Endodermal cell (in vitro differentiated cells): ENCODE results near the gene ST8SIA5. TPM values are rescaled to one million over a fixed set of nuclear protein-coding genes. Genes with fewer than 3 reads are reported as not detected.

Experiments
- DNase-seq: peaks from one replicate; pipeline ENCODE4 v3.0.0-alpha.2; 2017
- H3K27ac ChIP-seq: 2 replicates; pipeline ENCODE4 v1.5.1; 2013; ENCODE audit warnings: mild to moderate bottlenecking, low read depth, low read length, moderate library complexity
- H3K27me3 ChIP-seq: 2 replicates; pipeline ENCODE4 v1.6.1; 2013; ENCODE audit warnings: mild to moderate bottlenecking, low read length, moderate library complexity; ENCODE audit not compliant: insufficient read depth, control insufficient read depth, poor library complexity, severe bottlenecking
- H3K36me3 ChIP-seq: 2 replicates; pipeline ENCODE4 v1.7.0; 2013; ENCODE audit warnings: mild to moderate bottlenecking, low read length, moderate library complexity; ENCODE audit not compliant: control insufficient read depth, insufficient read depth
- H3K4me1 ChIP-seq: one replicate; pipeline ENCODE4 v1.7.0; 2013; ENCODE audit warnings: low read length; ENCODE audit not compliant: control insufficient read depth, insufficient read depth
- H3K4me3 ChIP-seq: 2 replicates; pipeline ENCODE4 v1.5.1; 2013; ENCODE audit warnings: mild to moderate bottlenecking, low read length, moderate library complexity
- H3K9ac ChIP-seq: 2 replicates; pipeline ENCODE4 v1.6.1; 2013; ENCODE audit warnings: mild to moderate bottlenecking, low read length, moderate library complexity; ENCODE audit not compliant: poor library complexity, severe bottlenecking; ENCODE audit errors: extremely low read depth
- H3K9me3 ChIP-seq: 2 replicates; pipeline ENCODE4 v1.6.1; 2013; ENCODE audit warnings: mild to moderate bottlenecking, low read length, moderate library complexity; ENCODE audit not compliant: control insufficient read depth
- H3K27ac Mint-ChIP-seq: 2 replicates; pipeline ENCODE4 v1.8.0; 2020; ENCODE audit warnings: mixed read lengths
- H3K27me3 Mint-ChIP-seq: 2 replicates; pipeline ENCODE4 v1.8.0; 2021; ENCODE audit warnings: mild to moderate bottlenecking, mixed read lengths; ENCODE audit not compliant: insufficient read depth
- H3K36me3 Mint-ChIP-seq: 2 replicates; pipeline ENCODE4 v1.8.0; 2020; ENCODE audit warnings: low read depth, mixed read lengths
- H3K4me1 Mint-ChIP-seq: 2 replicates; pipeline ENCODE4 v1.8.0; 2020; ENCODE audit warnings: mixed read lengths
- H3K4me3 Mint-ChIP-seq: 2 replicates; pipeline ENCODE4 v1.8.0; 2020; ENCODE audit warnings: mild to moderate bottlenecking, moderate library complexity, mixed read lengths
- H3K9me3 Mint-ChIP-seq: 2 replicates; pipeline ENCODE4 v1.8.0; 2020; ENCODE audit warnings: mild to moderate bottlenecking, mixed read lengths
- CTCF ChIP-seq: fragments of 200-600 bp; sonication (generic); conservative IDR thresholded peaks from 2 replicates; pipeline ENCODE4 v1.5.0; 2021; ENCODE audit warnings: antibody characterized with exemption, mild to moderate bottlenecking
- WGBS, 2 experiments: methylation state at CpG; one replicate each; pipeline versions ENCODE4 v1.1.5 to v1.1.7; 2013; ENCODE audit warnings: missing lambda C conversion rate in 2 of 2, mixed read lengths in 1 of 2; ENCODE audit not compliant: insufficient coverage in 1 of 2, insufficient read length in 1 of 2; 5-methylcytosine and 5-hydroxymethylcytosine counted together
- total RNA-seq, 2 donors: library from RNA; stranded (reverse); fragmentation: NEBNext Ultra II Directional in 1 of 2; extraction: Animal tissue kit (Norgen Biotek cat#: 25700) in 1 of 2; gene quantifications; 2 replicates in 1 of 2; 3 replicates in 1 of 2; pipeline ENCODE4 v1.2.1, GENCODE V29; 2021

ST8SIA5 gene
- total RNA-seq, 2 donors from 2014 or later = 0.24 to 0.73 TPM

- Mint-ChIP-seq H3K36me3 (no peaks in the 10 kb centered on the region), H3K9me3 (no peaks in the 10 kb centered on the region), H3K27me3 (peaks cover 82% of the 10 kb centered on the region), H3K4me3 (peak overlapping the region; percentile 63), H3K4me1 (peaks cover 16% of the 10 kb centered on the region), H3K27ac (no peak overlapping the region)
- Histone ChIP-seq H3K27me3 (peaks cover 76% of the 10 kb centered on the region), H3K4me3 (no peak overlapping the region), H3K9me3 (no peaks in the 10 kb centered on the region), H3K9ac (no peak overlapping the region), H3K4me1 (peaks cover 3% of the 10 kb centered on the region), H3K36me3 (no peaks in the 10 kb centered on the region), H3K27ac (no peak overlapping the region)
- TF ChIP-seq CTCF = no peak
- 26 to 42% methylated on average over 7 to 17 of the region's 17 CpGs for WGBS, 2 experiments
- peak; percentile 53 for DNase-seq
Measured at GRCh38 chr18:46755315-46756024, 1.4 kb downstream of the ST8SIA5 start.

- DNase-seq = peak; percentile 80
- H3K9me3 Mint-ChIP-seq = no peaks in the 10 kb centered on the region
- Histone ChIP-seq H3K9me3 (no peaks in the 10 kb centered on the region), H3K9ac (no peak overlapping the region), H3K27me3 (peaks cover 72% of the 10 kb centered on the region), H3K4me3 (no peak overlapping the region), H3K4me1 (peaks cover 3% of the 10 kb centered on the region), H3K27ac (no peak overlapping the region), H3K36me3 (no peaks in the 10 kb centered on the region)
- no peaks in the 10 kb centered on the region for H3K36me3 Mint-ChIP-seq
- H3K27ac Mint-ChIP-seq = no peak overlapping the region
- no peak overlapping the region for H3K4me3 Mint-ChIP-seq
- TF ChIP-seq CTCF = peak; percentile 68
- peaks cover 16% of the 10 kb centered on the region for H3K4me1 Mint-ChIP-seq
- H3K27me3 Mint-ChIP-seq = peaks cover 77% of the 10 kb centered on the region
- 68 to 82% methylated on average over 6 to 13 of the region's 13 CpGs for WGBS, 2 experiments
Measured at GRCh38 chr18:46754661-46755292, 2.1 kb downstream of the ST8SIA5 start.

GRCh38 chr18:46754188-46754587 lies 2.7 kb downstream of the ST8SIA5 start:
- TF ChIP-seq CTCF = no peak
- Mint-ChIP-seq H3K9me3 (no peaks in the 10 kb centered on the region), H3K27ac (no peak overlapping the region), H3K4me3 (no peak overlapping the region), H3K27me3 (peaks cover 72% of the 10 kb centered on the region), H3K36me3 (no peaks in the 10 kb centered on the region), H3K4me1 (peaks cover 16% of the 10 kb centered on the region)
- H3K9ac ChIP-seq = no peak overlapping the region
- WGBS, 2 experiments = 76 to 92% methylated on average over 2 to 3 of the region's 3 CpGs
- no peaks in the 10 kb centered on the region for H3K36me3 ChIP-seq
- H3K9me3 ChIP-seq = no peaks in the 10 kb centered on the region
- DNase-seq = no peak
- H3K27me3 ChIP-seq = peaks cover 69% of the 10 kb centered on the region
- peaks cover 3% of the 10 kb centered on the region for H3K4me1 ChIP-seq
- H3K27ac ChIP-seq = no peak overlapping the region
- no peak overlapping the region for H3K4me3 ChIP-seq
